ENCODE results near the gene SLC1A5. TPM values are rescaled to one million over a fixed set of nuclear protein-coding genes. Genes with fewer than 3 reads are reported as not detected.
"Not testable (repeated sequence)": the region's sequence is repeated elsewhere in the genome, so short reads cannot be mapped to it uniquely, and the experiment has no call there.

Gene SLC1A5
- total RNA-seq, 1 donor from 2014 or later, result 76.6 TPM

- DNase-seq (ENCODE audit: low spot score), result no peak
Observed at GRCh38 chr19:46772170-46773017, 16.0 kb downstream of the SLC1A5 start.

GRCh38 chr19:46768746-46769145 is 19.6 kb downstream of the SLC1A5 start:
- DNase-seq (ENCODE audit: low spot score), result peak; percentile 52

- DNase-seq (ENCODE audit: low spot score), result no peak
Observed at GRCh38 chr19:46766569-46767317, 21.7 kb downstream of the SLC1A5 start.

- no peak for DNase-seq (ENCODE audit: low spot score)
Observed at GRCh38 chr19:46764817-46765291, 23.5 kb downstream of the SLC1A5 start.

GRCh38 chr19:46762245-46762890 is 26.0 kb downstream of the SLC1A5 start:
- DNase-seq (ENCODE audit: low spot score), result no peak

GRCh38 chr19:46761418-46761831 is 27.0 kb downstream of the SLC1A5 start:
- DNase-seq (ENCODE audit: low spot score), result no peak

GRCh38 chr19:46760897-46761296 is 27.5 kb downstream of the SLC1A5 start:
- not testable (repeated sequence) for DNase-seq (ENCODE audit: low spot score)

- no peak for DNase-seq (ENCODE audit: low spot score)
Observed at GRCh38 chr19:46760363-46760762, 28.0 kb downstream of the SLC1A5 start.

GRCh38 chr19:46759817-46760333 is 28.5 kb downstream of the SLC1A5 start:
- DNase-seq (ENCODE audit: low spot score), result peak; percentile 97

- no peak for DNase-seq (ENCODE audit: low spot score)
Observed at GRCh38 chr19:46759206-46759605, 29.2 kb downstream of the SLC1A5 start.

GRCh38 chr19:46756544-46756888 is 31.9 kb downstream of the SLC1A5 start:
- DNase-seq (ENCODE audit: low spot score), result no peak

GRCh38 chr19:46755853-46756543 is 32.4 kb downstream of the SLC1A5 start:
- no peak for DNase-seq (ENCODE audit: low spot score)

GRCh38 chr19:46755077-46755852 is 33.1 kb downstream of the SLC1A5 start:
- DNase-seq (ENCODE audit: low spot score), result peak; percentile 45

- no peak for DNase-seq (ENCODE audit: low spot score)
Observed at GRCh38 chr19:46753420-46754155, 34.8 kb downstream of the SLC1A5 start.

GRCh38 chr19:46748325-46749109 is 39.9 kb downstream of the SLC1A5 start:
- DNase-seq (ENCODE audit: low spot score), result peak; percentile 32

GRCh38 chr19:46746281-46747057 is 41.9 kb downstream of the SLC1A5 start, which contains the start of gene STRN4:
STRN4 (minus strand) TSS chr19:46746450; CDS start chr19:46746430, 20 bp downstream.
- DNase-seq (ENCODE audit: low spot score), result peak; percentile 48

- no peak for DNase-seq (ENCODE audit: low spot score)
Observed at GRCh38 chr19:46745521-46746280, 42.7 kb downstream of the SLC1A5 start, which contains the start of gene FKRP. FKRP (plus strand) TSS chr19:46746057; CDS start chr19:46755451, 9,394 bp downstream.

All from umbilical cord (tissue), 2 donors.